Small intestine (tissue), 7 donors: ENCODE measurements around the gene CTSF. TPM values are rescaled to one million over a fixed set of nuclear protein-coding genes. Genes with fewer than 3 reads are reported as not detected.

Experiments
- DNase-seq, 2 donors: peaks; one replicate each; pipeline versions ENCODE4 v3.0.0 to v3.0.0-alpha.2; 2013
- FAIRE-seq: peaks from 2 replicates; lab custom pipeline; 2012; peaks lifted over from hg19 to GRCh38; lab: Jason Lieb, UNC
- H3K27ac ChIP-seq, 3 donors: one replicate each; pipeline ENCODE4 v1.5.1; 2013; ENCODE audit warnings: low read length in 2 of 3, mild to moderate bottlenecking in 2 of 3, control low read depth in 1 of 3, inconsistent platforms in 1 of 3, low read depth in 1 of 3, moderate library complexity in 1 of 3
- H3K27me3 ChIP-seq, 3 donors: one replicate each; pipeline ENCODE4 v1.6.1; 2013; ENCODE audit warnings: low read length in 3 of 3, inconsistent platforms in 1 of 3; ENCODE audit not compliant: control insufficient read depth in 3 of 3, insufficient read depth in 3 of 3
- H3K36me3 ChIP-seq, 3 donors: one replicate each; pipeline ENCODE4 v1.6.1; 2013; ENCODE audit warnings: low read length in 3 of 3, inconsistent platforms in 1 of 3, low read depth in 1 of 3, mild to moderate bottlenecking in 1 of 3, moderate library complexity in 1 of 3; ENCODE audit not compliant: control insufficient read depth in 3 of 3, insufficient read depth in 2 of 3
- H3K4me1 ChIP-seq, 3 donors: one replicate each; pipeline ENCODE4 v1.6.1; 2013; ENCODE audit warnings: low read length in 2 of 3, inconsistent platforms in 1 of 3, low read depth in 1 of 3, mild to moderate bottlenecking in 1 of 3, moderate library complexity in 1 of 3; ENCODE audit not compliant: control insufficient read depth in 3 of 3, insufficient read depth in 2 of 3
- H3K4me3 ChIP-seq, 3 donors: one replicate each; pipeline ENCODE4 v1.5.1; 2013; ENCODE audit warnings: low read length in 3 of 3, control low read depth in 1 of 3, inconsistent platforms in 1 of 3, low read depth in 1 of 3, mild to moderate bottlenecking in 1 of 3, moderate library complexity in 1 of 3
- H3K9me3 ChIP-seq, 2 donors: one replicate each; pipeline ENCODE4 v1.6.1; 2013; ENCODE audit warnings: low read depth in 1 of 2, low read length in 1 of 2; ENCODE audit not compliant: control insufficient read depth in 2 of 2, insufficient read depth in 1 of 2
- WGBS, 3 donors: extraction: QIAGEN DNeasy Blood & Tissue Kit; methylation state at CpG; one replicate each; pipeline ENCODE4 v1.1.7; 2013; 5-methylcytosine and 5-hydroxymethylcytosine counted together
- polyA plus RNA-seq, 4 donors: library from polyadenylated mRNA; stranded (reverse) in 3 of 4; unstranded in 1 of 4; fragments of 200-250 nt in 3 of 4; fragments of 120-200 nt in 1 of 4; gene quantifications; one replicate each; pipeline versions ENCODE4 v1.2.1 to v1.2.3, GENCODE V29; 2013
- donor health status: healthy with polysubstance abuse.
- donor health status: control.
- donor health status: control.
- donor health status: Bipolar disorder and iron deficiency.
- donor health status: healthy.

The CTSF gene
- polyA plus RNA-seq, 4 donors = 0.67 to 21.0 (median 7.8) TPM

DNA sequence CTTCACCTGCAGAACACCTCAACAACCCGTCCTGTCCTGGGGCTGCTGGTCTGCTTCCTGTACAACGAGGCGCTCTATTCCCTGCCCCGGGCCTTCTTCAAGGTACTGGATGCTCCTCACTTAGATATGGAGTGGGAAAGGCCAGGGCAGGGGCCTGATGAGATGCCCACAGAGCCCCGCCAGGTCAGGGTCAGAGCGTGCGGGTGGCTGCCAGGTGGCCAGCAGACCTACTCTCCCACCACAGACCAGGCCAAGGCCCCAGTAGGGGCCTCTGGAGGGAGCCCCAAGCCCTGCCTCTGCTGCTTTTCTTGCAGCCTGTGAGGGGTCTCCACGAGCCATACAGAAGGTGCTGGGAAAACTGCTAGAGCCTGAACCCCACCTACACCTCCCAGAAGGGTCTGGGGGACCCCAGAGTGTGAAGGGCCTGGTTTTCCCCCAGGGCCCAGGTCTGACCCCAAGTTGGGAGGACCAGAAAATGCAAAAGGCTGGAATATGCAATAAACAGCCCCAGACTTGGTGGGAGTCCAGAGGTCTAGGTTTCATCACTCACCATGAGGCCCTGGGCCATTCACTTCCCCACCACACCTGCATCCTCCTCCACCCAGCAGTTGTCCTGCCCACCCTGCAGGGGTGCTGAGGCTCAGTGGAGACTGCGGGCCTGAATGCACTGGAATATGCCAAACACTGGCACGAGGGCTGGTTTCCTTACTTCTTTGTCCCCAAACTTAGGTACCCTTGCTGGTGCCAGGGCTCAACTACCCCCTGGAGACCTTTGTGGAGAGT is 37.3 kb downstream of the CTSF start:
- Histone ChIP-seq H3K27me3 (no peaks in the 10 kb centered on the region), H3K9me3 (no peaks in the 10 kb centered on the region), H3K4me3 (no peak overlapping the region), H3K36me3 (peaks cover 0 to 69% (median 2%) of the 10 kb centered on the region in 3 donors), H3K27ac (no peak overlapping the region), H3K4me1 (no peaks in the 10 kb centered on the region)
- WGBS, 3 donors = 82 to 95% (median 86%) methylated on average over 10 of the region's 10 CpGs
- DNase-seq = no peak
- FAIRE-seq = no peak

- no peak for FAIRE-seq
- H3K9me3 ChIP-seq = no peaks in the 10 kb centered on the region
- no peaks in the 10 kb centered on the region for H3K4me1 ChIP-seq
- H3K4me3 ChIP-seq = no peak overlapping the region
- no peak for DNase-seq
- 80 to 92% (median 86%) methylated on average over 13 of the region's 13 CpGs for WGBS, 3 donors
- no peaks in the 10 kb centered on the region for H3K27me3 ChIP-seq
- peaks cover 0 to 62% (median 2%) of the 10 kb centered on the region in 3 donors for H3K36me3 ChIP-seq
- no peak overlapping the region for H3K27ac ChIP-seq
Measured at GRCh38 chr11:66529655-66530054, 38.8 kb downstream of the CTSF start.

DNA sequence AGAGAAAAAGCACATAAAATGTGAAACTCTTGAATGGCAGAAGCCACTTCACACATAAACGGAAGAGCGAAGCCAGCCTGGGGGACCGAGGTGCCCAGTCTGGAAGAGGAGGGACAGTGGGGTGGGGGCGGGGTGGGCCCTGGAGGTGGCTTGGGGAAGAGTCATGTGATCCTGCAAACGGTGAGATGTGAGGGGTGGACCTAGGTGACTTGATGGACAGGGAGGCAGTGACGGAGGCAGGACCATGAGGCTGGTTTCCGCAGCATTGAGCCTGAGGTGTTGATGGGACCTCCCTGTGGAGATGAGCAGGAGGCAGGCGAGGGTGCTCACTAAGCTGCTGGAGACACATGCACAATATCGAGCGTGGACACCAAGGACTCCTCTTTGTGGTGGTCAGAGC is 39.3 kb downstream of the CTSF start:
- FAIRE-seq = no peak
- Histone ChIP-seq H3K9me3 (no peaks in the 10 kb centered on the region), H3K4me1 (no peaks in the 10 kb centered on the region), H3K4me3 (no peak overlapping the region), H3K27ac (no peak overlapping the region), H3K27me3 (no peaks in the 10 kb centered on the region), H3K36me3 (peaks cover 0 to 64% (median 2%) of the 10 kb centered on the region in 3 donors)
- DNase-seq = no peak
- WGBS, 3 donors = 81 to 83% (median 82%) methylated on average over 10 of the region's 10 CpGs

DNA sequence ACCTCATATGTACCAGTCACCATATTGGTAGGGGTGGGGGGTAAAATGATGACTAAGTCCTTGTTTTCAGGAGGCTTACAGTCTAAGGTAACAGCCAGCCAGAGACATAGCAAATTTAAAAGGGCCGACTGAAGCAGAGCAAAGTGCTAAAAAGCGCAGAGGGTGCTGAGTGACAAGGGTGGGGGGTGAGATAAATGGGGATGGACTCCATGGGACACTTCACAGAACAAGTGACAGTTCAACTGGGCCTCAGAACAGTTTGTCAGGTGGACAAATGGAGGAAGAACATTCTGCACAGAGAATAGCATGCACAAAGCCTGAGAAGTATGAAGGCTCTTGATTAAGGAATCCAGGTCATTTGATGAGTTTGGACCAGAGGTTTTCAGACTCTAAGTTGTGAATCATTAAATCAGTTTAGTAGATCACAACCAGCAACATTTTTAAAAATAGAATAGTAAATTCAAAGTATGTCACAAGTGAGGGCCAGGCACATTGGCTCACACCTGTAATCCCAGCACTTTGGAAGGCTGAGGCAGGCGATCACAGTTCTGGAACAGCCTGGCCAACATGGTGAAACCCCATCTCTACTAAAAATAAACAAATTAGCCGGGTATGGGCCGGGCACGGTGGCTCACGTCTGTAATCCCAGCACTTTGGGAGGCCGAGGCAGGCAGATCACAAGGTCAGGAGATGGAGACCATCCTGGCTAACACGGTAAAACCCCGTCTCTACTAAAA is 43.9 kb downstream of the CTSF start:
- Histone ChIP-seq H3K4me1 (no peaks in the 10 kb centered on the region), H3K27me3 (no peaks in the 10 kb centered on the region), H3K36me3 (peaks cover 2 to 62% (median 6%) of the 10 kb centered on the region in 3 donors), H3K9me3 (no peaks in the 10 kb centered on the region), H3K4me3 (no peak overlapping the region), H3K27ac (no peak overlapping the region)
- WGBS, 3 donors = 91 to 96% (median 94%) methylated on average over 10 of the region's 10 CpGs
- no peak for DNase-seq
- no peak for FAIRE-seq

- Histone ChIP-seq H3K27ac (no peak overlapping the region), H3K4me3 (no peak overlapping the region), H3K4me1 (no peaks in the 10 kb centered on the region), H3K27me3 (no peaks in the 10 kb centered on the region), H3K9me3 (no peaks in the 10 kb centered on the region), H3K36me3 (peaks cover 2 to 64% (median 6%) of the 10 kb centered on the region in 3 donors)
- FAIRE-seq (no peak), DNase-seq (no peak)
- 90 to 94% (median 93%) methylated on average over 11 of the region's 11 CpGs for WGBS, 3 donors
Measured at GRCh38 chr11:66523611-66524010, 44.8 kb downstream of the CTSF start.

Other genes starting within 250 kb of the CTSF start
- gene RIN1, start 232.2 kb downstream of the CTSF start, polyA plus RNA-seq = 1 to 10 TPM; 5.8 to 9.6 (median 7.2) TPM
- 10 to 100 TPM; 33.5 to 77.5 (median 72.7) TPM for gene BRMS1, start 223.5 kb downstream of the CTSF start, polyA plus RNA-seq
- 10 to 100 TPM; 12.2 to 28.0 (median 20.8) TPM for gene B4GAT1, start 221.0 kb downstream of the CTSF start, polyA plus RNA-seq
- 10 to 100 TPM in 2 of 4 donors, 1 to 10 TPM in 1, under 1 TPM in 1; 0.89 to 16.2 (median 6.7) TPM for gene SLC29A2, start 196.8 kb downstream of the CTSF start, polyA plus RNA-seq
- gene NPAS4, start 147.6 kb downstream of the CTSF start, polyA plus RNA-seq = under 1 TPM in 2 of 4 donors, not detected in 2; 0.10 to 0.15 TPM
- 100 to 1,000 TPM in 1 of 4 donors, 10 to 100 TPM in 3; 57.0 to 118 (median 64.1) TPM for gene MRPL11, start 129.8 kb downstream of the CTSF start, polyA plus RNA-seq
- 1 to 10 TPM; 3.1 to 5.0 (median 4.6) TPM for gene PELI3, start 101.7 kb downstream of the CTSF start, polyA plus RNA-seq
- gene DPP3, start 88.2 kb downstream of the CTSF start, polyA plus RNA-seq = 10 to 100 TPM; 25.3 to 67.7 (median 37.4) TPM
- 10 to 100 TPM in 2 of 4 donors, 1 to 10 TPM in 2; 3.8 to 37.1 (median 7.9) TPM for gene BBS1, start 58.0 kb downstream of the CTSF start, polyA plus RNA-seq
- 10 to 100 TPM in 1 of 4 donors, 1 to 10 TPM in 3; 3.1 to 11.0 (median 5.5) TPM for gene ZDHHC24, start 22.6 kb downstream of the CTSF start, polyA plus RNA-seq
- gene ACTN3, start 21.7 kb downstream of the CTSF start, polyA plus RNA-seq = under 1 TPM in 2 of 4 donors, not detected in 2; 0.01 to 0.19 TPM
- gene CCDC87, start 24.5 kb upstream of the CTSF start, polyA plus RNA-seq = under 1 TPM in 3 of 4 donors, not detected in 1; 0.09 to 0.22 (median 0.21) TPM
- 10 to 100 TPM; 35.0 to 100.0 (median 66.6) TPM for gene CCS, start 24.6 kb upstream of the CTSF start, polyA plus RNA-seq
- gene RBM14, start 48.0 kb upstream of the CTSF start, polyA plus RNA-seq = 10 to 100 TPM; 17.0 to 63.4 (median 32.6) TPM
- 100 to 1,000 TPM in 2 of 4 donors, 10 to 100 TPM in 2; 86.1 to 141 (median 94.4) TPM for gene RBM4, start 70.1 kb upstream of the CTSF start, polyA plus RNA-seq
- 10 to 100 TPM in 2 of 4 donors, 1 to 10 TPM in 2; 7.0 to 35.9 (median 11.3) TPM for gene RBM4B, start 109.3 kb upstream of the CTSF start, polyA plus RNA-seq
- gene SPTBN2, start 160.6 kb upstream of the CTSF start, polyA plus RNA-seq = 1 to 10 TPM in 3 of 4 donors, under 1 TPM in 1; 0.27 to 5.0 (median 2.8) TPM